GM18526 (cell line): ENCODE data around the gene STX10.

Experiments
- POLR2A ChIP-seq: IDR thresholded peaks from 3 replicates; pipeline ENCODE4 v1.6.1; 2011; ENCODE audit not compliant: insufficient read length; ENCODE audit errors: extremely low read depth

The STX10 gene

GRCh38 chr19:13164343-13165161 is 14.4 kb upstream of the STX10 start:
- TF ChIP-seq POLR2A, result no peak

DNA sequence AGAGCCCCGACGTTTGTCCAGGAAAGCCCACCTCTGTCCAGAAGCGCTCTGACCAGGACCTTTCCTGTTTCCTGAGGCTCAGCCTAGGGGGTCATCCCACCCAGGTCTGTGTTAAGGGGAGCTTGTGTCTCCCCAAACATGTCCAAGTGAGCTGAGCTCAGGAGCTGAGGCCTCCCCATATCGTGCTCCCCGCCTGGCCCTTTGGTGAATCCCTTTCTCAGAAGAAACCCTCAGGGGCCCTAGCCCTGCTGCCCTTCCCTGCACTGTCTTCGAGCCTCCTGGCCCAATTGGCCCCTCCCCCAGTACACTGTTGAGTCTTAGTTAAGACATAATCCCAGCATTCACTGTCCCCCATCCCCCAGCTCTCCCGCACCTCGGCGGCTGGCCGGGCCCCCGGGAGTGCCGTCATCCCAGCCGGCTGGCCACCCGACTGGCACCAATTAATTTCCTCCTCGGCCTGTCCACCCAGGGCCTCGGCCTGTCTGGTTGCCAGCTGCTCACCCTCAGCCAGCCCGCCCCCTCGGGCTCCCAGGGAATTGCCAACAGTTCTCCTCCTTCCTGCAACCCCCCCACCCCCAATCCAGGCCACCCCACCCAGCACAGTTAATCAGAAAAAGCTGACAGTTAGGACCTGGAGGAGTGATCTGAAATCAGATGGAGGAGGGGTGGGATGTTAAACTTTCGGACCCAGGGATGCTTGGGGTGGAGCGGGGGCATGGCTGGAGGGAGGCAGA is 13.6 kb upstream of the STX10 start:
- TF ChIP-seq POLR2A, result no peak

DNA sequence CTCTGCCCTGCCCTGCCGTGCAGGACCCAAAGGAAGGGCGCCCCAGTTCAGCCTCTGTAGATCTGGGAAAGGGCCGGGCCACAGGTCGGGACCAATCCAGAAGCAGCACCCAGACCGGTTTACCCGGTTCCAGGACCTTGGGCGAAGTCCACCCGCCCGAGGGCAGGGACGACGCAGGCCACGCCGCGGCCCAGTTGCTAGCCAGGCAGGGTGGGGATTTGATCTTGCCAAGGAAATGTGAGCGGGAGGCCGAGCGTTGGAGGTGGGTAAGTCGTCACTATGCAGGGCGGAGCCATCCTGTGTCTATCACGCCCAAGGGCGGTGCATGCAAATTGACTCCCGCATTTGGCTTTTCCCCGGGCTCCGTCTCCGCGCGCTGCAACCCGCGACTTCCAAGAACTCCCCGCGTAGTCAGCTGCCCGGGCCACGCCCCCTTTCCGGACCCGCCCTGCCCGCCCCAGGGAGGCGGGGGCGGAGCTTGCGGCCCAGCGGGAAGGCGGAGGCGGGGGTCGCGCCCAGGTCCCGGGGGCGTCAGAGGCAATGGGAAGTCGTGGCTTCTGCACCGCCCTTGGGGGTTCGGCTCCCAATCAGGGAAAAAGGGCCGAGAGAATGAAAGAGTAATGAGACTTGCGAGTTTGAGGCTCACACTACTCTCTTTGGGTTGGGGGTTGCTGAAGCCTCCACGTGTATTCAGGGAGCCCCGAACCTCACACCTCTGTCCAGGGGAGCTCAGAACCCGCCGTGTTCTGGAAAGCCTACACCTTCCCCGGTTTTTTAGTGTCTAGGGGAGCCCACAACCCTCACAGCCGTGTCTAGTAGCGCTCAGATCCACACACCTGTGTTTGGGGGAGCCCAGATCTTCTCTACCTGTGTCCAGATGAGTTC is 12.8 kb upstream of the STX10 start:
- peak; percentile 81 for TF ChIP-seq POLR2A

DNA sequence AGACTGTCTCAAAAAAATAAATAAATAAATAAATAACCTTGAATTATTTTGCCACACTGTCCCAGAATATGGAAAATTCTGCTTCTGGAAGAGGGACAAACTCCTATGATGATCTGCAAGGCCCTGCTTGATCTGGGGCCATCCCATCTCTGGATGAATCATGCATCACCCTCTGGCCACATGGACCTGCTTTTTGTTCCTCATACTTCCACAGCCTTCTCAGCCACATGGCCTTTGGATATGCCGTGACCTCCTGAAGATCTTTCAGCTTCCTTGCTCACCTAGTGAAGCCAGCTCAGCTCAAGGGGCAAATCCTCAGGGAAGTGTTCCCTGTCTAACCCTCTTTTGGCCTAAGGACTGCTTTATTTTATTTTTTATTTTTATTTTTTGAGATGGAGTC is 10.4 kb upstream of the STX10 start:
- no peak for TF ChIP-seq POLR2A

GRCh38 chr19:13159713-13160112 is 9.5 kb upstream of the STX10 start:
- no peak for TF ChIP-seq POLR2A

- peak; percentile 52 for TF ChIP-seq POLR2A
Observed at GRCh38 chr19:13155472-13156359, 5.5 kb upstream of the STX10 start.

- TF ChIP-seq POLR2A, result no peak
Observed at GRCh38 chr19:13154911-13155471, 4.8 kb upstream of the STX10 start.

- TF ChIP-seq POLR2A, result peak; percentile 49
Observed at GRCh38 chr19:13154241-13154778, 4.1 kb upstream of the STX10 start.

DNA sequence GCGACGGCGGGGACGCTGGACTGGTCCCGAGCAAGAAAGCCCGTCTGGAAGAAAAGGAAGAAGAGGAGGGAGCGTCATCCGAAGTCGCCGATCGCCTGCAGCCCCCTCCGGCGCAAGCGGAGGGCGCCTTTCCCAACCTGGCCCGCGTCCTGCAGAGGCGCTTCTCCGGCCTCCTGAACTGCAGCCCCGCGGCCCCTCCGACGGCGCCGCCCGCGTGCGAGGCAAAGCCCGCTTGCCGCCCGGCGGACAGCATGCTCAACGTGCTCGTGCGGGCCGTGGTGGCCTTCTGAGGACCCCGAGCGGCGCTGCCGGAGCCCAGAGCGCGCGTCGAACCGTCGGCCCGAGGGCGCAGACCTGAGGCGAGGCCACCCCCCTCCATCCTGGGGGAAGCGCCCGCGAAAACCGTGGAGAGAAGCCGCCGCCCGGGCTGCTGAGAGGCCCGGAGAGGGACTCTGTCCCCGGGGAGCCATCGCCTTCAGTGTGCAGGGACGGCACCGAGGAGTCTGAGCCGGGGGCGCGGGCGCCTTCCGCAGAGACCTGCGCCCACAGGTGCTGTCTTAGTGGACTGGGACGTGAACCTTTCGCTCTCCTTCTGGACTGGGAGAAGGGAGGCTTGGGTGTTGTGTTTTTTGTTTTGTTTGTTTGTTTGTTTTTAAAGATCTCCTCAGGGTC is 3.5 kb upstream of the STX10 start:
- TF ChIP-seq POLR2A, result no peak

GRCh38 chr19:13152974-13153568 is 2.9 kb upstream of the STX10 start:
- peak; percentile 100 for TF ChIP-seq POLR2A

- no peak for TF ChIP-seq POLR2A
Observed at GRCh38 chr19:13152356-13152973, 2.3 kb upstream of the STX10 start.

GRCh38 chr19:13151605-13152355 is 1.6 kb upstream of the STX10 start:
- peak; percentile 46 for TF ChIP-seq POLR2A
